Measurements from ENCODE around the gene ORC4.

Gene ORC4

DNA sequence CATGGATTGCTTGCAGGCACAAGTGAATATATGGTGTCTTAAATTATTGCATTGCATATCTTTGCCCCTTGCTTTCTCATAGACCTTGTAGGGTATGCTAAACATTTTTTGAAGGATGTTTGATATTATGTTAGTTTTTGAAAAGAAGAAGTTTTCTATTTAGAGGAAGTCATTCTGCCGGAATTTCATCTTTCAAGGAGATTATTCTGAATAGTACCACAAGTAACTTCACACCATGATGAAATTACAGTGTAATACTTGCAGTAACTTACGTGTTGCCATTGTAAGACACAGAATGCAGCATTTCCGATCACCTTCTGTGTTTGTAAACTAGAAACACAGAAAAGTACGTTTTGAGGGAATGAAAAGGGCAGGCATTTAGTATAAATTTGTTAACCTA lies 103.8 kb downstream of the ORC4 start:
- H3K27me3 ChIP-seq (ENCODE audit: insufficient read depth, low read length): no peaks in the 10 kb centered on the region
- no peaks in the 10 kb centered on the region for H4K20me1 ChIP-seq (ENCODE audit: insufficient read depth, low read length)
- H3K4me1 ChIP-seq (ENCODE audit: insufficient read depth, low read length, severe bottlenecking): no peaks in the 10 kb centered on the region
- H3K9ac ChIP-seq (ENCODE audit: low read length): no peak overlapping the region
- no peak overlapping the region for H3K4me2 ChIP-seq (ENCODE audit: low read length)
- no peaks in the 10 kb centered on the region for H3K9me2 ChIP-seq (ENCODE audit: low read depth, low read length)
- H3K27ac ChIP-seq (ENCODE audit: low read depth, low read length, poor library complexity, severe bottlenecking): no peak overlapping the region
- no peaks in the 10 kb centered on the region for H3K79me2 ChIP-seq (ENCODE audit: insufficient read depth, low read length)
- H3K36me3 ChIP-seq (ENCODE audit: insufficient read depth, low read length): no peaks in the 10 kb centered on the region
- H3K4me3 ChIP-seq (ENCODE audit: low read depth, low read length, poor library complexity, severe bottlenecking): no peak overlapping the region
- TF ChIP-seq, protein P1, sequence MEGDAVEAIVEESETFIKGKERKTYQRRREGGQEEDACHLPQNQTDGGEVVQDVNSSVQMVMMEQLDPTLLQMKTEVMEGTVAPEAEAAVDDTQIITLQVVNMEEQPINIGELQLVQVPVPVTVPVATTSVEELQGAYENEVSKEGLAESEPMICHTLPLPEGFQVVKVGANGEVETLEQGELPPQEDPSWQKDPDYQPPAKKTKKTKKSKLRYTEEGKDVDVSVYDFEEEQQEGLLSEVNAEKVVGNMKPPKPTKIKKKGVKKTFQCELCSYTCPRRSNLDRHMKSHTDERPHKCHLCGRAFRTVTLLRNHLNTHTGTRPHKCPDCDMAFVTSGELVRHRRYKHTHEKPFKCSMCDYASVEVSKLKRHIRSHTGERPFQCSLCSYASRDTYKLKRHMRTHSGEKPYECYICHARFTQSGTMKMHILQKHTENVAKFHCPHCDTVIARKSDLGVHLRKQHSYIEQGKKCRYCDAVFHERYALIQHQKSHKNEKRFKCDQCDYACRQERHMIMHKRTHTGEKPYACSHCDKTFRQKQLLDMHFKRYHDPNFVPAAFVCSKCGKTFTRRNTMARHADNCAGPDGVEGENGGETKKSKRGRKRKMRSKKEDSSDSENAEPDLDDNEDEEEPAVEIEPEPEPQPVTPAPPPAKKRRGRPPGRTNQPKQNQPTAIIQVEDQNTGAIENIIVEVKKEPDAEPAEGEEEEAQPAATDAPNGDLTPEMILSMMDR (IDR thresholded peaks at IDR 0.05; ENCODE audit: low read length): no peak
- TF ChIP-seq EZH2 (IDR thresholded peaks at IDR 0.05; ENCODE audit: borderline replicate concordance, low read length): no peak
- H3F3A ChIP-seq (ENCODE audit: insufficient read depth, low read length): no peaks in the 10 kb centered on the region
- no peak overlapping the region for H2AFZ ChIP-seq (ENCODE audit: low read length)
- H3K9me3 ChIP-seq (ENCODE audit: low read length): no peaks in the 10 kb centered on the region

DNA sequence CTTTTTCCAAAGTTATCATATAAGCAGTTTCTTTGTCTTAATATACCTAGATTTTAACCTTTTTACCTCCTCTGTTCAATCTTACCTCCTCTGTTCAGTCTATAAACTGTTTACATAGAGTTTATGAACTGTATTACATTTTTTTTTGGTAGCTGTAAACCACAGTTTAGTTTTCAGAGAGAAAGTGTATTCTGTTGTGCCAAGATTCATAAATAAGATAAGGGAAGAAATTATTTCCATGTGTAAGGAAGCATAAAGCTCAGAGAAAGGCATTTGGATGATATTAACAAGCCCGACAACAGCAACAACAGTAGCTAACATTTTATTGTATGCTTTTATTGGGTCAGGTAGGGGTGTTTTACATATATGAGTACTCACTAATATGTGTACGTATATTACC lies 104.5 kb downstream of the ORC4 start:
- Histone ChIP-seq H3K27ac (ENCODE audit: low read depth, low read length, poor library complexity, severe bottlenecking) (no peak overlapping the region), H3K9me2 (ENCODE audit: low read depth, low read length) (no peaks in the 10 kb centered on the region), H3K9me3 (ENCODE audit: low read length) (no peaks in the 10 kb centered on the region), H3K4me1 (ENCODE audit: insufficient read depth, low read length, severe bottlenecking) (no peaks in the 10 kb centered on the region), H3K4me3 (ENCODE audit: low read depth, low read length, poor library complexity, severe bottlenecking) (no peak overlapping the region), H3K79me2 (ENCODE audit: insufficient read depth, low read length) (no peaks in the 10 kb centered on the region), H3K27me3 (ENCODE audit: insufficient read depth, low read length) (no peaks in the 10 kb centered on the region), H3F3A (ENCODE audit: insufficient read depth, low read length) (no peaks in the 10 kb centered on the region), H4K20me1 (ENCODE audit: insufficient read depth, low read length) (no peaks in the 10 kb centered on the region), H3K36me3 (ENCODE audit: insufficient read depth, low read length) (no peaks in the 10 kb centered on the region), H3K4me2 (ENCODE audit: low read length) (no peak overlapping the region), H3K9ac (ENCODE audit: low read length) (no peak overlapping the region), H2AFZ (ENCODE audit: low read length) (no peak overlapping the region)
- no peak for TF ChIP-seq EZH2 (IDR thresholded peaks at IDR 0.05; ENCODE audit: borderline replicate concordance, low read length)
- TF ChIP-seq, protein P1 (IDR thresholded peaks at IDR 0.05; ENCODE audit: low read length): no peak

DNA sequence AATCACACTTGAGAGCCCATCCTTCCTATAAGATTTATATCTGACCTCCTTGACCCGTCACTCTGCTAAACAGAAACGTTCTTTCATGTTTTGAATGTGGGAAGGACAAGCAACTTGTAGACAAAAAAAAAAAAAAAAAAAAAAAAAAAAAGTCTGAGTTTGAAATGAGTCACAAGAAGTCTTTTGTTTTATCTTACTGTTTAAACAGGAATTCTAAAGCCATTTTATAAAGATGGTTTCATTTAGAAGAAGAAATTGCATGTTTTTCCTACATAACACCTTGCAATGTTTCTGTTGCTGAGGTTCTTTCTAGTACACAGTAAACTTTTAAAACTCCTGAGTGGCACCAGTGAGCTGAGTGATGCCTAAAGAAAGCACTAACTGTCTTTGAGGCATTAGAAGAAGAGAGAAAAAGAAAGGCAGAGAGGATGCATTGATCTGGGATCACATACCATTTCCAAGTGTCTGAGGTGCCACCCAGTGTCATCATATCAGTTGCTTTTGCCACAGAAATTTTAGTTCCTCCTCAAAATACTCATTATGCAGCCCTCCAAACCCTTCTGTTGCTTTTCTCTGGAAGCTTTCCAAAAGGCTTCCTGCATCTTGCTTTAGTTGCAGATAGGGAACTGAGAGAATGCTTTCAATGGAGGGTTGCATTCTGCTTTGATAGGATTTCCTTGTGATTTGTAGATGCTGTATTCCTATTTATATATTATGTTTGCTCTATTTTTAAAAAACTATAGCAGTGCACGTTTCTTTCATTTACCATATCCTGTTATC lies 106.6 kb downstream of the ORC4 start:
- no peaks in the 10 kb centered on the region for H3K4me1 ChIP-seq (ENCODE audit: insufficient read depth, low read length, severe bottlenecking)
- H3K9ac ChIP-seq (ENCODE audit: low read length): no peak overlapping the region
- H3K79me2 ChIP-seq (ENCODE audit: insufficient read depth, low read length): no peaks in the 10 kb centered on the region
- no peaks in the 10 kb centered on the region for H3K36me3 ChIP-seq (ENCODE audit: insufficient read depth, low read length)
- H3K27ac ChIP-seq (ENCODE audit: low read depth, low read length, poor library complexity, severe bottlenecking): no peak overlapping the region
- TF ChIP-seq, protein P1 (IDR thresholded peaks at IDR 0.05; ENCODE audit: low read length): no peak
- no peak for TF ChIP-seq EZH2 (IDR thresholded peaks at IDR 0.05; ENCODE audit: borderline replicate concordance, low read length)
- H2AFZ ChIP-seq (ENCODE audit: low read length): no peak overlapping the region
- H4K20me1 ChIP-seq (ENCODE audit: insufficient read depth, low read length): no peaks in the 10 kb centered on the region
- H3K9me2 ChIP-seq (ENCODE audit: low read depth, low read length): no peaks in the 10 kb centered on the region
- no peak overlapping the region for H3K4me3 ChIP-seq (ENCODE audit: low read depth, low read length, poor library complexity, severe bottlenecking)
- H3F3A ChIP-seq (ENCODE audit: insufficient read depth, low read length): no peaks in the 10 kb centered on the region
- no peaks in the 10 kb centered on the region for H3K9me3 ChIP-seq (ENCODE audit: low read length)
- no peaks in the 10 kb centered on the region for H3K27me3 ChIP-seq (ENCODE audit: insufficient read depth, low read length)
- H3K4me2 ChIP-seq (ENCODE audit: low read length): no peak overlapping the region

Measured in OCI-LY1 (cell line).